ENCODE results near the gene KCNQ5. TPM values are rescaled to one million over a fixed set of nuclear protein-coding genes. Genes with fewer than 3 reads are reported as not detected.

KCNQ5 gene
- total and polyA plus RNA-seq, 10 of the 15 experiments (the other 5 are each of a cell fraction or from before 2014, with no cell fraction given) = 0.60 to 16.2 (median 3.2) TPM

DNA sequence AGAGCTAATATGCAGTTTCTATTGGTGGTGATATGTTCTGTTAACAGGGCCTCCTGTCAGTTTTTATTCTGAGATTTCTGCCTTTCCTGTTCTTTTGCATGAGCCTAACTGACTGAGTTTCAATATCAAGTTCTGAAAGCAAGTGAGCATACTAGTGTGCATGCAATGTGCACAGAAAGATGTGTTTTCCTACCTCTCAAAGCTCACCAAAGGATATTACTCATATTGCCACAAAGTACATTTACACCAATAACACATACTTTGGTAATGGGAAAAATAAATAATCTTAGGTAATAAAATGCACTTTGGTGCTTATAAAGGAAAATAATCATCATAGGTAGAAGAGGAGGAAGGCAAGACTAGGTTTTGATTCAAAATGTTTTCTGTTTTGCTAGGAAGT is 408.4 kb downstream of the KCNQ5 start (continued):
- TF ChIP-seq NFYA (IDR thresholded peaks at IDR 0.05; ENCODE audit: borderline replicate concordance, low read depth, low read length) (no peak), NFIC (IDR thresholded peaks at IDR 0.05; ENCODE audit: low read depth, low read length) (no peak), CHD4 (IDR thresholded peaks at IDR 0.05) (no peak), FOXM1 (IDR thresholded peaks at IDR 0.05; ENCODE audit: low read depth, low read length) (no peak), STAT3 (IDR thresholded peaks at IDR 0.05; ENCODE audit: low read depth, low read length) (no peak), ZNF217 (IDR thresholded peaks at IDR 0.05) (no peak), ESRRA (IDR thresholded peaks at IDR 0.05; ENCODE audit: low read length) (no peak)
- TF ChIP-seq, protein P1, sequence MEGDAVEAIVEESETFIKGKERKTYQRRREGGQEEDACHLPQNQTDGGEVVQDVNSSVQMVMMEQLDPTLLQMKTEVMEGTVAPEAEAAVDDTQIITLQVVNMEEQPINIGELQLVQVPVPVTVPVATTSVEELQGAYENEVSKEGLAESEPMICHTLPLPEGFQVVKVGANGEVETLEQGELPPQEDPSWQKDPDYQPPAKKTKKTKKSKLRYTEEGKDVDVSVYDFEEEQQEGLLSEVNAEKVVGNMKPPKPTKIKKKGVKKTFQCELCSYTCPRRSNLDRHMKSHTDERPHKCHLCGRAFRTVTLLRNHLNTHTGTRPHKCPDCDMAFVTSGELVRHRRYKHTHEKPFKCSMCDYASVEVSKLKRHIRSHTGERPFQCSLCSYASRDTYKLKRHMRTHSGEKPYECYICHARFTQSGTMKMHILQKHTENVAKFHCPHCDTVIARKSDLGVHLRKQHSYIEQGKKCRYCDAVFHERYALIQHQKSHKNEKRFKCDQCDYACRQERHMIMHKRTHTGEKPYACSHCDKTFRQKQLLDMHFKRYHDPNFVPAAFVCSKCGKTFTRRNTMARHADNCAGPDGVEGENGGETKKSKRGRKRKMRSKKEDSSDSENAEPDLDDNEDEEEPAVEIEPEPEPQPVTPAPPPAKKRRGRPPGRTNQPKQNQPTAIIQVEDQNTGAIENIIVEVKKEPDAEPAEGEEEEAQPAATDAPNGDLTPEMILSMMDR (IDR thresholded peaks at IDR 0.05 in 2 of 3, conservative IDR thresholded peaks at IDR 0.05 in 1 of 3; ENCODE audit: control insufficient read depth in 2 of 3, extremely low read depth in 1 of 3, insufficient read depth in 1 of 3, low read depth in 3 of 3, low read length in 3 of 3) = no peak

DNA sequence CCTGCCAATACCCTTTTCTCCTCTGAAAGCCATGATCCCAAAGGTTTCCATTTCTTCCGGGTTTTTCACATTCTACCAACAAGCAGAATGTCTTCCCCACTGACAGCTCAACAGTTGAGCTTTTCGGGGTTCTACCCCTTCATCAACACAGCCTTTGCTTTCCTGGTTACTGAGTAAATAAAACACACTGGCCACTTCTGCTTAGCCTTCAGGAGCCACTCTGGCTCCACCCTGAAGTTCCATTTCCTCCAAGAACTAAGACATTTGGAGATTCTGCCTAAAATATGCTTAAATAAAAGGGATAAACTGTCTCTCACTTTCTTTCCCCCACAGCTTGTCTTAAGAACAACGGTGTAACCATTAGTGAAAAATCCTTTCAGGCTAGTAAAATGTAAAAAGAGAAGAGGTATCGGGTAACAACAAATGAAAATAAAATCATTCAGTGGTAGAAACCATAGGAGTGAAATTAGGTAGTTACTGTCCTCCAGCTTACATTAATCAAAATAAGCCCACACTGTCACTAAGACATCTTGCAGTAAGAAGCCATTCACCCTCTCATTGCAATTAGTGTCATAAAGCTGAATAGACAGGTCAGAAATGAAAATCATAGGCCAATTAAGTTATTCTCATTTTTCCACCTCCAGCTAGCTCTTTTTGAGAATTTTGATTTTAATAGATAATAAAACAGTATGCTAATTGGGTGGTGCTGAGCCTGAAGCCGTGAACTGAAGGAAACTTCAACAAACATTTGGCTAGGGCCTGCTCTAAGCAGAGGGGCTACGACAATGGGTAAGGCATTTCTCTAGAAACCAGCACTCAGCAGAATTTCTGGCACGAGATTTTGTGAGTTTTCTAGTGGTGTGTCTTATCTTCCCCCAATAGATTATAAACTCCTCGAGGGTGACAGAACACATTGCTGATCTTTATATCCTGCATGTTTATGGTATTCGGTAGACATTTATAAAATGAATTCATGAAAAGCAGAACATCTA is 409.2 kb downstream of the KCNQ5 start:
- ATAC-seq = no peak
- POLR2A ChIA-PET = no interaction called here
- Histone ChIP-seq H3K36me3 (ENCODE audit: control insufficient read depth in 2 of 2, insufficient read depth in 2 of 2, low read length in 1 of 2) (no peaks in the 10 kb centered on the region), H3K9me3 (replicated peaks; ENCODE audit: control insufficient read depth, insufficient read depth, low read length) (no peaks in the 10 kb centered on the region), H2AFZ (ENCODE audit: control insufficient read depth, low read depth, low read length) (no peak overlapping the region), H3K27me3 (replicated peaks in 1 of 2; ENCODE audit: control insufficient read depth in 2 of 2, insufficient read depth in 2 of 2, low read length in 1 of 2) (no peaks in the 10 kb centered on the region), H3K4me3 (no peak overlapping the region), H3K4me2 (ENCODE audit: control insufficient read depth, insufficient read depth) (peak overlapping the region; percentile 39; the same call in 1 of the 2 replicates), H3K79me2 (ENCODE audit: control insufficient read depth, insufficient read depth, low read length) (no peaks in the 10 kb centered on the region), H3K9ac (ENCODE audit: control insufficient read depth, insufficient read depth, low read length) (no peak overlapping the region), H3K4me1 (ENCODE audit: control insufficient read depth, insufficient read depth, low read length) (peaks cover 7% of the 10 kb centered on the region; the same call in 1 of the 2 replicates), H3K27ac (ENCODE audit: control insufficient read depth, insufficient read depth) (no peak overlapping the region), H4K20me1 (ENCODE audit: control insufficient read depth, insufficient read depth) (no peaks in the 10 kb centered on the region)
- no TSS peak for BruUV-seq (replicated peaks)
- CTCF ChIA-PET = interaction anchor here (1.2 to 1.5 kb wide), 2 partner anchors 10 to 101 kb away, joined by 3 to 4 read pairs; no protein-coding TSS in a partner anchor
- in situ Hi-C loops (cut with MboI) (no loop called here), intact Hi-C loops (cut with micrococcal nuclease; ENCODE audit: unreplicated experiment) (no loop called here)
- SMC1A ChIA-PET (ENCODE audit: uncharacterized antibody, unreplicated experiment) = interaction anchor here (1.2 to 1.9 kb wide), 5 partner anchors 10 to 406 kb away, joined by 3 to 5 read pairs (median 3); no protein-coding TSS in a partner anchor
- TF ChIP-seq PAX5 (IDR thresholded peaks at IDR 0.05; ENCODE audit: borderline replicate concordance, low read depth, low read length) = no peak
- TF ChIP-seq MYB (IDR thresholded peaks at IDR 0.05; ENCODE audit: borderline replicate concordance, low read depth, low read length) = no peak
- RAD21 ChIA-PET (ENCODE audit: unreplicated experiment) = no interaction called here
- 84% methylated on average over 9 of the region's 9 CpGs for WGBS (ENCODE audit: insufficient coverage, insufficient replicate concordance, low lambda C conversion rate, missing lambda C conversion rate)
- no peak for DNase-seq (ENCODE audit: low read depth, low spot score)
- no peak for FAIRE-seq

Data from GM12878 (cell line).